ENCODE results near the gene WRAP73.

DNA sequence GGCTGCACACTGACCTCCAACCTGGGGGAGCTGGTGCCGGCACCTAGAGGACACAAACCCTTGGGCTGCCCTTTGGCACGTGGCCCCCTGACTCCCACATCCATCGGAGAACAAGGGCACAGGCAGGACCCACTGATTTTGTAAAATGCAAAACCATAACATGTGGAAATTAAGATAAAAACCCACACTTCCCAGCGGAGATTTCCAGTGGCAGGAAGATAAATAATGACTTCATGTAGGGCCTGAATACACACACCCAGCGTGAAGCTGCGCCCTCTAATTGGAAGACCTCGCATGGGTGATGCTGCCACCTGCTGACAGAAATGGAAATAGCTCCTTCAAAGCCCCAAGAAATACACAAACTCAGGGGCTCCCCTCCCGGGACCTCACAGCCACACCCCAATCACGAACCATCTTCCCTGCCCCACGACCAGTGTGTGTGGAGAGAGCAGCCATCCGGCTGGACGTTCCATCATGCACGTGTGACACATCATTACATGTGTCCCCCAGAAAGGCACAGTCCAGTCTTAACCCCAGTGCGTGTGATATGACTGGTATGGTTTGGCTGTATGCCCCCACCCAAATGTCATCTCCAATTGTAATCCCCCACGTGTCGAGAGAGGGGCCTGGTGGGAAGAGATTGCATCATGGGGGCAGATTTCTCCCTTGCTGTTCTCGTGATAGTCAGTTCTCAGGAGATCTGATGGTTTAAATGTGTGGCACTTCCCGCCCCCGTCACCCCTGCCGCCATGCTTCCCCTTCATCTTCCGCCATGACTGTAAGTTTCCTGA, 30.8 kb downstream of the WRAP73 start:
- TF ChIP-seq EZH2 (IDR thresholded peaks at IDR 0.05; ENCODE audit: insufficient read depth, poor library complexity, severe bottlenecking) (no peak), EZH2phosphoT487 (IDR thresholded peaks at IDR 0.05; ENCODE audit: insufficient read depth, low read depth) (no peak)

Measured in GM23248 (cell line).